Measurements from ENCODE around the gene RPL28.

GRCh38 chr19:55344444-55344843, 41.3 kb upstream of the RPL28 start:
- no peak for TF ChIP-seq CTCF (IDR thresholded peaks at IDR 0.05; ENCODE audit: low read depth, low read length)
- no peak for TF ChIP-seq EZH2phosphoT487 (IDR thresholded peaks at IDR 0.05; ENCODE audit: low read depth)
